Activated naive CD4-positive, alpha-beta T cell (primary cell): ENCODE results near the gene SUSD2.
"Not testable (repeated sequence)": the region's sequence is repeated elsewhere in the genome, so short reads cannot be mapped to it uniquely, and the experiment has no call there.

ENCODE experiments used
- DNase-seq, 4 experiments: peaks; one replicate each; lab custom pipeline; 2025; lab: John Stamatoyannopoulos, UW

The SUSD2 gene

GRCh38 chr22:24189249-24190158 lies 8.2 kb downstream of the SUSD2 start:
- peak in 1 of 4 experiments; percentile 22 for DNase-seq

GRCh38 chr22:24190159-24190540 lies 8.9 kb downstream of the SUSD2 start:
- no peak for DNase-seq

- no peak for DNase-seq
These were observed 9.4 kb downstream of the SUSD2 start for GRCh38 chr22:24190596-24191208.

- no peak for DNase-seq
These were observed 10.1 kb downstream of the SUSD2 start for GRCh38 chr22:24191381-24191841.

- no peak for DNase-seq
These were observed 10.6 kb downstream of the SUSD2 start for GRCh38 chr22:24191893-24192292.

GRCh38 chr22:24198682-24199052 lies 17.4 kb downstream of the SUSD2 start:
- DNase-seq, result no peak

GRCh38 chr22:24200619-24201212 lies 19.4 kb downstream of the SUSD2 start:
- DNase-seq, result no peak

- DNase-seq, result no peak
These were observed 20.7 kb downstream of the SUSD2 start for GRCh38 chr22:24201681-24202614.

GRCh38 chr22:24203856-24204255 lies 22.6 kb downstream of the SUSD2 start:
- DNase-seq, result not testable (repeated sequence)

- no peak for DNase-seq
These were observed 24.3 kb downstream of the SUSD2 start for GRCh38 chr22:24205438-24206195.

- not testable (repeated sequence) for DNase-seq
These were observed 25.4 kb downstream of the SUSD2 start for GRCh38 chr22:24206460-24207263.

GRCh38 chr22:24207264-24208011 lies 26.2 kb downstream of the SUSD2 start:
- DNase-seq, result no peak

GRCh38 chr22:24208012-24208749 lies 26.9 kb downstream of the SUSD2 start:
- no peak for DNase-seq

GRCh38 chr22:24209016-24209415 lies 27.7 kb downstream of the SUSD2 start:
- no peak for DNase-seq

GRCh38 chr22:24209687-24210086 lies 28.4 kb downstream of the SUSD2 start:
- DNase-seq, result no peak

GRCh38 chr22:24210409-24210808 lies 29.1 kb downstream of the SUSD2 start:
- not testable (repeated sequence) for DNase-seq

- not testable (repeated sequence) for DNase-seq
These were observed 30.4 kb downstream of the SUSD2 start for GRCh38 chr22:24211716-24212115.

GRCh38 chr22:24213111-24213510 lies 31.8 kb downstream of the SUSD2 start:
- DNase-seq, result not testable (repeated sequence)
